BE2C (cell line): ENCODE measurements around the gene RRM2.

Experiments
- DNase-seq: peaks from one replicate; pipeline ENCODE4 v3.0.0-alpha.2; 2020
- H3K27me3 ChIP-seq: fragments of 250-450 bp; sonication (Bioruptor Pico); 2 replicates; pipeline ENCODE4 v1.5.1; 2020; ENCODE audit warnings: mild to moderate bottlenecking
- H3K36me3 ChIP-seq: fragments of 250-450 bp; sonication (Bioruptor Pico); 2 replicates; pipeline ENCODE4 v1.5.1; 2020; ENCODE audit warnings: mild to moderate bottlenecking
- H3K4me1 ChIP-seq: fragments of 250-450 bp; sonication (Bioruptor Pico); 2 replicates; pipeline ENCODE4 v1.5.1; 2020
- H3K4me3 ChIP-seq: 2 replicates; pipeline ENCODE4 v1.5.1; 2011; ENCODE audit warnings: low read depth, low read length
- H3K9me3 ChIP-seq: fragments of 250-450 bp; sonication (Bioruptor Pico); 2 replicates; pipeline ENCODE4 v1.5.1; 2020
- TF ChIP-seq, protein P1 (sequence below): IDR thresholded peaks from 2 replicates; pipeline ENCODE4 v1.5.1; 2012; ENCODE audit warnings: mild to moderate bottlenecking, low read depth, low read length

Gene RRM2

DNA sequence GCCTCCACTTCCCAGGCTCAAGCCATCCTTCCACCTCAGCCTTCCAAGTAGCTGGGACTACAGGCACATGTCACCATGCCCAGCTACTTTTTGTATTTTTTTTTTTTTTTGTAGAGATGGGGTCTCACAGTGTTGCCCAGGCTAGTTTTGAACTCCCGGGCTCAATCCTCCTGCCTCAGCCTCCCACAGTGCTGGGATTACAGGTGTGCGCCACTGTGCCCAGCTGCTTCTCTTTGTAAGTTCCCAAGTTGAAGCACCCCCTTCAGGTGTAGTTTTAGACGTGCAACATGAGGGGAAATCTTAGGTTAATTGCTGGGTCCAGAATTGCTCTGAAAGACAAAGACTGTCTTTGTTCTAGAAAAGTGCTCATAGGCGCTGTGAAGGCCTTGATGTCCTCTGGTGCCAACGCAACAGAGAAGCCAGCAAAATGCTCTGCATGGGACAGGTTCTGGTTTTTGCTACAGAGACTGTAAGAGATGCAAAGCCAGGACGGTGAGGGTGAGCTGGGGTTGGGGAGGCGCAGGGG is 46.6 kb downstream of the RRM2 start:
- DNase-seq: no peak
- H3K4me1 ChIP-seq: peaks cover 13% of the 10 kb centered on the region

DNA sequence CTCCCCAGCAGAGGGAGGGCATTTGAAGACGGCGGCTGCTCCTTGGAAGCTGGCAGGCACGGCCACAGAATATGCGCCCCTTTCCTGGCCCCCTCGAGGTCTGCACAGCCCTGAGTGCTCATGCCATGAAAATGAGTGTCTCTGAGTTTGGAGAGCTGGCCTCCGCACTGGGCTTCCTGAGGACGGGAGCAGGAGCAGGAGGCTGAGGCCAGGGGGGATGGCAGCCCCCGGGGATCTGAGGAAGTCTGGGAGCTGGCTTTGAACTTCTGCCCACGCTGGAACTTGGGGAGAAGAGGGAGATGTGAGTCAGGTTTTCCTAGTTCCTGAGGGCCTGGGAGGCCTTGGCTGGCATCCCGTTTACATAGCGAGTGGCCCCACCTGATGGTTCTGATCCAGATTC is 47.0 kb downstream of the RRM2 start:
- DNase-seq: no peak
- Histone ChIP-seq H3K27me3 (no peaks in the 10 kb centered on the region), H3K4me3 (no peak overlapping the region), H3K4me1 (peaks cover 13% of the 10 kb centered on the region), H3K36me3 (no peaks in the 10 kb centered on the region), H3K9me3 (no peaks in the 10 kb centered on the region)
- TF ChIP-seq, protein P1, sequence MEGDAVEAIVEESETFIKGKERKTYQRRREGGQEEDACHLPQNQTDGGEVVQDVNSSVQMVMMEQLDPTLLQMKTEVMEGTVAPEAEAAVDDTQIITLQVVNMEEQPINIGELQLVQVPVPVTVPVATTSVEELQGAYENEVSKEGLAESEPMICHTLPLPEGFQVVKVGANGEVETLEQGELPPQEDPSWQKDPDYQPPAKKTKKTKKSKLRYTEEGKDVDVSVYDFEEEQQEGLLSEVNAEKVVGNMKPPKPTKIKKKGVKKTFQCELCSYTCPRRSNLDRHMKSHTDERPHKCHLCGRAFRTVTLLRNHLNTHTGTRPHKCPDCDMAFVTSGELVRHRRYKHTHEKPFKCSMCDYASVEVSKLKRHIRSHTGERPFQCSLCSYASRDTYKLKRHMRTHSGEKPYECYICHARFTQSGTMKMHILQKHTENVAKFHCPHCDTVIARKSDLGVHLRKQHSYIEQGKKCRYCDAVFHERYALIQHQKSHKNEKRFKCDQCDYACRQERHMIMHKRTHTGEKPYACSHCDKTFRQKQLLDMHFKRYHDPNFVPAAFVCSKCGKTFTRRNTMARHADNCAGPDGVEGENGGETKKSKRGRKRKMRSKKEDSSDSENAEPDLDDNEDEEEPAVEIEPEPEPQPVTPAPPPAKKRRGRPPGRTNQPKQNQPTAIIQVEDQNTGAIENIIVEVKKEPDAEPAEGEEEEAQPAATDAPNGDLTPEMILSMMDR: no peak

More for the DNA sequence above, 46.6 kb downstream of the RRM2 start:
- H3K36me3 ChIP-seq: no peaks in the 10 kb centered on the region; the same call in 1 of the 2 replicates
- no peak overlapping the region for H3K4me3 ChIP-seq
- TF ChIP-seq, protein P1: no peak
- H3K9me3 ChIP-seq: no peaks in the 10 kb centered on the region
- H3K27me3 ChIP-seq: no peaks in the 10 kb centered on the region

DNA sequence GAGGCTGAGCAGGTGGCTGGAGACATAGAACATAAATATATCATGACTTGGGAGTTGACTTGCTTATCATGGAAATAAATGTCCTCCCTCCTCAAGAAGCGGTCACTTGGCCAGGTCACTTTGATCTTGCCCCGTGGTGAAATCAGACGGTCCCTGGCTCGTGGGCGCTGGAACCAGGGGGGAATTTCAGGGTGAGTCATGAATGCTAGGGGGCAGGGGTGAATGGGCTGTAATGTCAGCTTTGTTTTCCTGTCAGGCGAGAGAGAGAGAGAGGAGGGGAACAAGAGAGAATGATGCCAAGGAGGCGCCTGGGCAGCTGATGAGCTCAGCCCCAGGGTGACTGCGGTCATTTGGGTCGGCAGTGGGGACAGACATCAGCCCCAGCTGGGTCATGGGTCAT is 47.7 kb downstream of the RRM2 start:
- Histone ChIP-seq H3K27me3 (no peaks in the 10 kb centered on the region), H3K4me1 (peaks cover 13% of the 10 kb centered on the region), H3K4me3 (no peak overlapping the region), H3K9me3 (no peaks in the 10 kb centered on the region), H3K36me3 (no peaks in the 10 kb centered on the region)
- DNase-seq: no peak
- TF ChIP-seq, protein P1: no peak

DNA sequence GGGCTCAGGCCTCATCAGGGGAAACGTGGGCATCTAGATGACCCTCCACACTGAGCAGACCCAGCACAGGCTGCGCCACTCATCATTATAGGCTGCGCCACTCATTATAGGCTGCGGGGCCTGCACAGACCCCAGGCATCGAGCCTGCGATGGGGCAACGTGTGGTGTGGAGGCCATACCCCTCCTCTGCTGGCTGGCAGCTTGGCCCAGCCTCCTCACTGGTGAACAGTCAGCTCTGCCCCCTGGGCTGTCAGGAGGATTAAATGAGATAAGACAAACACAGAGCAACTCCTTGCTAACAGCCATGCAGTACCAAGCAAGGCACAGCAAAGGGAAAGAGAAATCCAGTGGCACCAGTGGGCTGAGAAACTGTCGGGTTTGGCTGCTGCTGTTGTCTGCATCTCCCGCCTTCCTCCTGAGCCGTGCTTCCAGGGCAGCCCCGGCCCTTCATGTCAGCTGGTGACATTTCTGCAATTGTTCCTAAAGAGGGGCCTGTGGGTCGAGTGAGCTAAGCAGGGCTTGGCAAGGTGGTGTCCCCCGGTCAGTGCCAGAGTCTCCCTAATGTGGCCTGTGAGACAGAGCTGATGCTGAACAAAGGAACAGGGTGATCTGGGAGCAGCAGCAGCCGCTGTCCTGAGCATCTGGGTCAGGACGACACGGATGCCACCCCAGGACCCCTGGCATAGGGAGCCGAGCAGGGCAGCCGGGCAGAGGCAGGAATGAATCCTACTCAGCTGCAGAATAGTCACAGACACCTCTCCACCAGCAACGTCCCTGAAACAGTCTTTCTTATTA is 48.7 kb downstream of the RRM2 start:
- Histone ChIP-seq H3K4me1 (peaks cover 13% of the 10 kb centered on the region), H3K4me3 (no peak overlapping the region), H3K9me3 (no peaks in the 10 kb centered on the region), H3K27me3 (no peaks in the 10 kb centered on the region), H3K36me3 (no peaks in the 10 kb centered on the region)
- DNase-seq: peak; percentile 58
- TF ChIP-seq, protein P1: no peak

DNA sequence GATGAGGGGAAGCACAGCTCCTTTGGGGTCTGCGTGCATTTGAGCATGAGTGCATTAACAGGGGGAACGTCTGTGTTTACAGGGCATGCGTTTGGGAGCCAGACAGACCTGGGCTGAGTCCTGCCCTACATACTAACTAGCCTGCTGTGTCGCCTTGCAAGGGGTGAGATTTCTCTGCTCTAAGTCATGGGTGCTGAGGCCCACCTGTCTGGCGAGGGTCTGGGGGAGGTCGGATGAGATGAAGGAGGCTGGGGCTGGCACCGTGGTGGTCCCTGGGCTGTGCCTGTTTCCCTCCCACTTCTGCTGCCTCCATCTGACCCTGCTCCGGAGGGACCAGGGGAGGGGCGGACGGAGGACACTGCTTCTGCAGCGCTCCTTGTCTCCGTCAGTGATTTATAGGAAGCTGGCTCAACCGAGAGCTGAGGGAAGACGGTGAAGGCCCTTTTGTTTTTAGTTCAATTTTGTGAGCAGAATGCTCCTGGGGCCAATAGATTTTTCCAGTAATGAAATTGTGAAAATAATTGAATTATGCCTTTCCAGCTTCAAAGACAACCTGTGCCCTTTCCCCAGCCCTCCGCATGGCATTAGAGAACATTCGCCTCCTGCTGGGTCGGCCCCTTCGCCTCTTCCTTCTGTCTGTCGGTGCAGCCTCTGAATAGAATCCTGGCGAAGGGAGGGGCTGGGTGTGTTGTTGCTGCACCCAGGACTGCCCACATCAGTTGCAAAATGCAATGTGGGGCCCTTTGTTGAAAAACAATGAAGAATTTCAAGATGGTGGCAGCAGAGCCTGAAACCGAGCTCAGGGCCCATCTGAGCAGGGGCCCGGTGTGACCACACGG is 49.7 kb downstream of the RRM2 start:
- TF ChIP-seq, protein P1: no peak
- Histone ChIP-seq H3K27me3 (no peaks in the 10 kb centered on the region), H3K36me3 (no peaks in the 10 kb centered on the region), H3K4me1 (peaks cover 13% of the 10 kb centered on the region), H3K4me3 (no peak overlapping the region), H3K9me3 (no peaks in the 10 kb centered on the region)
- DNase-seq: peak; percentile 40
